Thyroid gland (tissue), 4 donors: Measurements from ENCODE around the gene SDC3.

Experiments
- POLR2A ChIP-seq, 2 donors: fragments of 450-650 bp; IDR thresholded peaks; one replicate each; pipeline ENCODE4 v1.6.1; 2017; ENCODE audit warnings: antibody characterized with exemption in 2 of 2, mild to moderate bottlenecking in 2 of 2, moderate library complexity in 1 of 2
- TF ChIP-seq, protein P1 (sequence below), 6 experiments: fragments of 200-600 bp in 3 of 6; fragments of 450-650 bp in 3 of 6; sonication (generic) in 3 of 6; IDR thresholded peaks; one replicate each; pipeline ENCODE4 v1.5.1; 2016 to 2019; ENCODE audit warnings: antibody characterized with exemption in 6 of 6, mild to moderate bottlenecking in 2 of 6, inconsistent platforms in 1 of 6, moderate library complexity in 1 of 6

DNA sequence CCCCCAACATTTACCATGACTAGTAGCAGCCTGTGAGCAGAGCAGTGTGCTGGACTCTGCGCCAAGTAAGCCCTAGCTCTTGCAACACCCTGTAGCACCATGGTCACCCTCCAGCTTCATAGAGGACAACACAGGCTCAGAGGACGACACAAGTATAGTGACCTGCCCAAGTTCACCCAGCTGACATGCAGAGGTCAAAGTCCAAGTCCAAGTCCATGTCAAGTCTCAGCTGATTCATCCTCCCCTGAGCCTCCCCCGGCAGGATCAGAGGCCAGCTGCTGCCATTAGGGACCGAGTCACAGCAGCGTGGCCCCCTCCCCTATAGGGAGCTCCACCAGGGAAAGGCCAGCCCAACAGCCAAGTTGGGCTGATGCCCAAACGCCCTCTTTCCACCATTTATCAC, 15.9 kb downstream of the SDC3 start:
- TF ChIP-seq, protein P1, sequence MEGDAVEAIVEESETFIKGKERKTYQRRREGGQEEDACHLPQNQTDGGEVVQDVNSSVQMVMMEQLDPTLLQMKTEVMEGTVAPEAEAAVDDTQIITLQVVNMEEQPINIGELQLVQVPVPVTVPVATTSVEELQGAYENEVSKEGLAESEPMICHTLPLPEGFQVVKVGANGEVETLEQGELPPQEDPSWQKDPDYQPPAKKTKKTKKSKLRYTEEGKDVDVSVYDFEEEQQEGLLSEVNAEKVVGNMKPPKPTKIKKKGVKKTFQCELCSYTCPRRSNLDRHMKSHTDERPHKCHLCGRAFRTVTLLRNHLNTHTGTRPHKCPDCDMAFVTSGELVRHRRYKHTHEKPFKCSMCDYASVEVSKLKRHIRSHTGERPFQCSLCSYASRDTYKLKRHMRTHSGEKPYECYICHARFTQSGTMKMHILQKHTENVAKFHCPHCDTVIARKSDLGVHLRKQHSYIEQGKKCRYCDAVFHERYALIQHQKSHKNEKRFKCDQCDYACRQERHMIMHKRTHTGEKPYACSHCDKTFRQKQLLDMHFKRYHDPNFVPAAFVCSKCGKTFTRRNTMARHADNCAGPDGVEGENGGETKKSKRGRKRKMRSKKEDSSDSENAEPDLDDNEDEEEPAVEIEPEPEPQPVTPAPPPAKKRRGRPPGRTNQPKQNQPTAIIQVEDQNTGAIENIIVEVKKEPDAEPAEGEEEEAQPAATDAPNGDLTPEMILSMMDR (IDR thresholded peaks at IDR 0.05), result no peak
- peak in 1 of 2 donors; percentile 5 for TF ChIP-seq POLR2A (IDR thresholded peaks at IDR 0.05)
